ENCODE measurements around the gene WDFY4.

WDFY4 gene

DNA sequence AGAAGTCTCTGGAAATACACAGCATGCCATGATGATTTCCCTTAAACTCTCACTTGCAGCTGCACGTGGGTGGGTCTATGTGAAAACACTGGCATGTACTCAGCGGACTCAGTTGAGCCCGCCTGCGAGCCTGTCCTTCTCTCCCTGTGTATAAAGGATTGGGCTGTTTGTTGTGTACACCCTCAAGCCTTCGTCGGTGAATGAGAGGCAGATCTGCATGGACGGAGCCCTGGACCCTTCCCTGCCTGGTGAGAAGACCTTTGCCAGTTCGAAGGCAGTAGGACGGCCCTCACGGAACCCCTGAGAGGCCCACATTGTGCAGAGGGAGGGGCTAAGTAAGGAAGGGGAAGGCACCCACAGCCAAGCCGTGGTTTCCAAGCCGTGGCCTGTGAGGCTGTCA, 121.2 kb downstream of the WDFY4 start:
- no peak for DNase-seq (ENCODE audit: low spot score)
- TF ChIP-seq, protein P1, sequence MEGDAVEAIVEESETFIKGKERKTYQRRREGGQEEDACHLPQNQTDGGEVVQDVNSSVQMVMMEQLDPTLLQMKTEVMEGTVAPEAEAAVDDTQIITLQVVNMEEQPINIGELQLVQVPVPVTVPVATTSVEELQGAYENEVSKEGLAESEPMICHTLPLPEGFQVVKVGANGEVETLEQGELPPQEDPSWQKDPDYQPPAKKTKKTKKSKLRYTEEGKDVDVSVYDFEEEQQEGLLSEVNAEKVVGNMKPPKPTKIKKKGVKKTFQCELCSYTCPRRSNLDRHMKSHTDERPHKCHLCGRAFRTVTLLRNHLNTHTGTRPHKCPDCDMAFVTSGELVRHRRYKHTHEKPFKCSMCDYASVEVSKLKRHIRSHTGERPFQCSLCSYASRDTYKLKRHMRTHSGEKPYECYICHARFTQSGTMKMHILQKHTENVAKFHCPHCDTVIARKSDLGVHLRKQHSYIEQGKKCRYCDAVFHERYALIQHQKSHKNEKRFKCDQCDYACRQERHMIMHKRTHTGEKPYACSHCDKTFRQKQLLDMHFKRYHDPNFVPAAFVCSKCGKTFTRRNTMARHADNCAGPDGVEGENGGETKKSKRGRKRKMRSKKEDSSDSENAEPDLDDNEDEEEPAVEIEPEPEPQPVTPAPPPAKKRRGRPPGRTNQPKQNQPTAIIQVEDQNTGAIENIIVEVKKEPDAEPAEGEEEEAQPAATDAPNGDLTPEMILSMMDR (IDR thresholded peaks at IDR 0.05; ENCODE audit: extremely low read depth, missing control alignments), result no peak

DNA sequence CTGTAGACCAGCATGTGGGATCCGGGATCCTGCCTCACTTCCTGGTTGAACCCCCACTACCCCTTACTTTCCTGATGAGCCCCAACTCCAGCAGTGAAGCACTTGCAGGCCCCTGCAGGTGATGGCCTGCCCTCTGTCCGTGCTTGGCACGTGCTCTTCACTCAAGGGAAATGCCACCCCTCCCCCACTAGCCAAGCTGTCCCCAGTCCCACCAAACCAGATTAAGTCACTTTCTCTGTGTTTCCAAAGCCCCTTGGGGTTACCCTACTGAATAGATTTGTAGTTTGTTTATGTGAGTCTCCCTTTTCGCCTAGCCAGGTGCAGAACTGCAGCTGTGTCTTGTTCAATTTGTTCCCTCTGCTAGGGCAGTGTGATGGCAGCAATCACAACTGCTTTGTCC, 121.7 kb downstream of the WDFY4 start:
- TF ChIP-seq, protein P1 (IDR thresholded peaks at IDR 0.05; ENCODE audit: extremely low read depth, missing control alignments), result no peak

DNA sequence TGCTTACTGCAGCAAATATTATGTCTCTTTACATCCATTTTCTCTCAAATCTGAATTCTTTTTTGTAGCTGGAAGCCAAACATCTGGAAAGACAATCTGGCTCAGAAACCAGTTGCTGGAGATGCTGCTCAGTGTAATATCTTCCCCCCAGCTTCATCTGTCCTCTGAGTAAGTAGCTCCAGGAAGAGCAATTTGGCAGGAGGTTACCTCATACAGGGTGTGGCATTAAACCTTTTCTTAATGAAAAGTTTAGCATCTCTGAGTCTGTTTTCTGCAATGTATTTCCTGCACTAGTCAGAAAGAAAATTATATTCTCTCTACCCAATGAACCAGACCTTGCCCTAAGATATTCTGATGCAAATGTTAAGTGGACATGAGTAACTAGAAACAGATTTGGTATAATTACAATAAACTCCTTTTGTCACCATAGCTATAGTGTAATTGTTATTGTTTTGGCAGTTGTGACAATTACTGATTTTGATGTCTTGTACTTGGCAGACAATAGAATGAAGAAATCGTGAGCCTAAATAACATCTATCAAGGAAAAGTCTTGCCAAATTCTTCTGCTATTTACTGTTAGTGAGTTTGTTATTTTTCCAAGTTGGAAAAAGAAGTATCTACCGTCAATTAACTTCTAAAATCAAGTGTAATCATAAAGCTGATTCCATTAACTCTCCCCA, 123.3 kb downstream of the WDFY4 start:
- DNase-seq (ENCODE audit: low spot score), result no peak

More for the DNA sequence above, 121.7 kb downstream of the WDFY4 start:
- no peak for DNase-seq (ENCODE audit: low spot score)

DNA sequence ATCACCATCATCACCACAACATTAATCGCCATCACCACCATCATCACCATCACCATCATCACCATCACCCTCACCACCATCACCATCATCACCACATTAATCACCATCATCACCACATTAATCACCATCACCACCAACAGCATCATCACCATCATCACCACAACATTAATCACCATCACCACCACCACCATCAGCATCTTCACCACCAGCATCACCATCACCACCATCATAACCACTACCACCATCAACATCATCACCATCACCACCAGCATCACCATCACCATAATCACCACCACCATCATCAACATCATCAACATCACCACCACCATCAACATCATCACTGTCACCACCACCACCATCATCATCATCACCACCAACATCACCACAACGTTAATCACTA, 124.6 kb downstream of the WDFY4 start:
- no peak for DNase-seq (ENCODE audit: low spot score)

More for the DNA sequence above, 123.3 kb downstream of the WDFY4 start:
- TF ChIP-seq, protein P1 (IDR thresholded peaks at IDR 0.05; ENCODE audit: extremely low read depth, missing control alignments), result no peak

DNA sequence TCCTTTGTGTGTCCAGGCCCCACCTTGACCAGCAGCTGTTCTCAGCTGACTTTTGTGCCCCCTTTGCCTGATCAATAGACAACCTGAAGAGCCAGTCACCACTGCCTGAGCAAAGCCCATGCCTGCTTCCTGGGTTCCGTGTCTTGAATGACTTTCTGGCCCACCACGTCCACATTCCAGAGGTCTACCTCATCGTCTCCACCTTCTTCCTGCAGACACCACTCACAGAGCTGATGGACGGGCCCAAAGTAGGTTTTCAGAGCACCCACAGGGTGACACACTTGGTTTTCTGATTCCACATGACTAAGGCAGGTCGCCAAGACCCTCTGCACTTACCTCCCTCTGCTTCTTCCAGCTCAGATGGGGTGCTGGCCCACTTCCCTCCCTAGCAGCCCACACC, 126.8 kb downstream of the WDFY4 start:
- no peak for DNase-seq (ENCODE audit: low spot score)
- TF ChIP-seq, protein P1 (IDR thresholded peaks at IDR 0.05; ENCODE audit: extremely low read depth, missing control alignments), result no peak

More for the DNA sequence above, 124.6 kb downstream of the WDFY4 start:
- TF ChIP-seq, protein P1 (IDR thresholded peaks at IDR 0.05; ENCODE audit: extremely low read depth, missing control alignments), result no peak

DNA sequence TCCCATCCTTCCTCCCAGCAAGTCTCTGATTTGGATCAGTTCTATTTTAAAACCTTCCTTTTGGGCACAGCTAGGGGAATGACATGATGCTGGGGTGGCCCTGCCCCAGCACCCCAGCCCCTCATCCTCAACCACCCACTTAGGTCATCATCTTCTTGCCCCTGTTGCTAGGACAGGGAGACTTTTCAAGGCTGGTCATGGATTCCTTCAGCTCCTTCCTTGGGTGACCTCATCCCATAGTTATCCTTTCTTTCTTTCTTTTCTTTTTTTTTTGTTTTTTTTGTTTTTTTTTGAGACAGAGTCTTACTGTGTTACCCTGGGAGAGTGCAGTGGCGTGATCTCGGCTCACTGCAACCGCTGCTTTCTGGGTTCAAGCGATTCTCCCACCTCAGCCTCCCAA, 127.2 kb downstream of the WDFY4 start:
- DNase-seq (ENCODE audit: low spot score), result no peak
- TF ChIP-seq, protein P1 (IDR thresholded peaks at IDR 0.05; ENCODE audit: extremely low read depth, missing control alignments), result no peak

DNA sequence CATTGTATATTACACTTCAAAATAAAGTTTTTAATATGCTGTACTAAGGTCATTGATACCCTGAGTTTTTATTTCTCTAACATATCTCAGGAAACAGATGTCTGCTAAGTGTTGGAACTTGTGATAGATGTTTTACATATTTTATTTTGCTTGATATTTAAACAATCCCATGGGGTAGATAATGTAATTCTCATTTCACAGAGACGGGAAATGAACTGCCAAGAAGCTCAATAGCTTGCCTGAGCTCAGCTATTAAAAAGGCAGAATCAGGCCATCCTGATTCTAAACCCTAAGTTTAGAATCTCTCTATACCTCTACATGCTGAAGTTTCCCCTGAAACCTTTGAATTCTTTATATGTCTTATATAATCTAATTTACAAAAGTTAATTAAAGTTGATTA, 128.6 kb downstream of the WDFY4 start:
- DNase-seq (ENCODE audit: low spot score), result no peak
- TF ChIP-seq, protein P1 (IDR thresholded peaks at IDR 0.05; ENCODE audit: extremely low read depth, missing control alignments), result no peak

Measured in GM20000 (cell line).